Measurements from ENCODE around the gene TNNT3.

The TNNT3 gene

DNA sequence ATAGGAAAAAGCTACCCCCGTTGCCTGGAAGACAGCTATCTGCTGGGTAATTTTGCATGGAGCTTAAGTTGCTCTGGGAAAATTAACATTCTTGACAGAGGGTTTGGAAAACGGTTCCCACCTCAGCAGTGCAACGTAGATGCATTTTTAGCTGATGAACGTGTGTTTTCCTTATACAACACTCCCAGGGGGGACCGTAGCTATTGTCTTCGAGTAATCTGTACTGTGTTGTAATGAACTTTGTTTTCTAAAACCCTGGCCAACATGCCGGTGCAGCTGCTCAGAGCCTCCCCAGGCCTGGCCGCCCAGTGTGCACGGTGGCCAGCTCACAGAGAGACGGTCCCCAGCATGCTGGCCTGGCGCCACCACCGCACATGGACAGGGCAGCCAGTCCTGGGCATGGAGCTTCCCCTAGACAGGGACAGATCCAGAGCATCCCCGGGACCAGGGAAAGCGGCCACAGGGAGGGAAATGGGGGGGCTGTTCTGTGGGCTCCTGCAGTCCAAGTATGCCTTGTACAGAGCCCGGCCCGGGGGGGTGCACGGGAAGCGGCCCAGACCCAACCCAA, 2.2 kb downstream of the TNNT3 start:
- no peak for DNase-seq (ENCODE audit: extremely low read depth in 1 of 2, low read depth in 1 of 2)

DNA sequence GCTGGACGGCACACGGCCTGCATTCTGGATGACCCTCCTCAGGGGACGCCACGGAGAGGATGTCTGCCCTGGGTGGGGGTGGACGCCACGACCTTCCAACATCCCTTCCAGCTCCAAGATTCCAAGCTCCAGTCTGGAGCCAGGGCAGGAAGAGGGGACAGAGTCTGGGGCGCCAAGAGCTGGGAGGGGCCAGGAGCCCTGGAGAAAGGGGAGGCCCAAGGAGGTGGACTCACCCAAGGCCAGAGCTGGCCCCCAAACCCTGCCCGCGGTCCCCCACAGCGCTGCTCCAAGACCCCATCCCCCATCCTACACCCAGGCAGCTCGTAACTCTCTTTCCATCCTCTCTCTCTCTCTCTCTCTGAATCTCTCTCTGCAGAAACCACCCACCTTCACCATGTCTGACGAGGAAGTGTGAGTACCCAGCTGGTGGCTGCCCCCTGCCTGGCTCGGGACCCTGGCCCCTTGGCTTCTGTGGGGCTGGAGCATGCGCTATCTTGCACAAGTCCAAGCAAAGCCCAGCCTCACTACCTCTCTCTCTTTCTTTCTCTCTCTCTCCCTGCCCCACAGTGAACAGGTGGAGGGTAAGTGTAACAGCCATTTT, 3.1 kb downstream of the TNNT3 start:
- no peak for DNase-seq (ENCODE audit: extremely low read depth in 1 of 2, low read depth in 1 of 2)

DNA sequence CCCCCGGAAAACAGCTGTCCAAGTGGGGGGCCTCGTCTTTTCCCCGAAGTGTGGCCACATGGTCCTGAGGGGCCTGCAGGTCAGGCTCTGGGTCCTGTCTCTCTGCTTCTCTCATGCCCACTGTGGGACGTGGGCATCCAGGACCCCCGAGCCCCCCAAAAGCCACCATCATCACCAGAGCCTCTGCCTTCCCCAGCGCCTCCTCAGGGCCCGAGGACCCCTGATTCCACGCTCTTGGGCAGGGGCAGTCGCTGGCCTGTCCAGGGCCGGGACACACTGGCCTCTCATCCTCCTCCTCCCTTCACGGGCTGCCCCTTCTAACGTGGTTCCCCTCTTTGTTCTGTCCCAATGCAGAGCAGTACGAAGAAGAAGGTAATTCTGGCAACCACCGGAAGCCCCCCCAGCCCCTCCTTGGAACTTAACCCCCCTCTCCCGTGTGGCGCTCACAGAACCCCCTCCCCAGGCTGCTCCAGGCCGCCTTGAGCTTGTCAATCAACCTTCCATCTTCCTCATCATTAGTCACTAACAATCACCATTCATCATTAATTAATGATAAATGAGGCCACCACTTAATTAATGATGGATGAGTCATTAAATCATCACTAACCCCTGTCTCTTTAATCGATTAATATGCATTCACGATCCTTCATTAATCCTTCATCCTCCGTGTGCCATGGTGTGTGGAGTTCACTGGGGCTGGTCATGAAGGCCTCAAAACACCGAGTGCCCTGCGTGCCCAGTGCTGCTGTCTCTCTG, 3.9 kb downstream of the TNNT3 start:
- DNase-seq (ENCODE audit: extremely low read depth in 1 of 2, low read depth in 1 of 2): no peak

DNA sequence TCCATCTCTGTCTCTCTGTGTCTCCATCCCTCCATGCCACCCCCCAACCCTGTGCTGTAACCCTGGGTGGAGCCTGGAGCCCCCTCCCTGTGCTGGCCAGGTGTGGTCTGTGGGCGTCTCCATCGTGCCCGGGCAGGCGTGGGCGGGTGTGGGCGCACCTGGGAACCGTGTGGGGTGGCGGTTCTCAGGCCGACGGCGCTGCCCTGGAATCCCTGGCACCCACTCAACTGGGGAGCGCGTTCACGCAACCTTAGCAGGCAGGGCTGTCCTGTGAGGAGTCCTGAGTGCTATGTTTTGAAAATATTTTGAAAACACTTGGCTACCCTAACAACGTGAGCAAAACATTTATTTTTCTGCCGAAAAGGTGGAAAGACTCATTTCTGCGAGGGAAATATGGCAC, 4.7 kb downstream of the TNNT3 start:
- no peak for DNase-seq (ENCODE audit: extremely low read depth in 1 of 2, low read depth in 1 of 2)

DNA sequence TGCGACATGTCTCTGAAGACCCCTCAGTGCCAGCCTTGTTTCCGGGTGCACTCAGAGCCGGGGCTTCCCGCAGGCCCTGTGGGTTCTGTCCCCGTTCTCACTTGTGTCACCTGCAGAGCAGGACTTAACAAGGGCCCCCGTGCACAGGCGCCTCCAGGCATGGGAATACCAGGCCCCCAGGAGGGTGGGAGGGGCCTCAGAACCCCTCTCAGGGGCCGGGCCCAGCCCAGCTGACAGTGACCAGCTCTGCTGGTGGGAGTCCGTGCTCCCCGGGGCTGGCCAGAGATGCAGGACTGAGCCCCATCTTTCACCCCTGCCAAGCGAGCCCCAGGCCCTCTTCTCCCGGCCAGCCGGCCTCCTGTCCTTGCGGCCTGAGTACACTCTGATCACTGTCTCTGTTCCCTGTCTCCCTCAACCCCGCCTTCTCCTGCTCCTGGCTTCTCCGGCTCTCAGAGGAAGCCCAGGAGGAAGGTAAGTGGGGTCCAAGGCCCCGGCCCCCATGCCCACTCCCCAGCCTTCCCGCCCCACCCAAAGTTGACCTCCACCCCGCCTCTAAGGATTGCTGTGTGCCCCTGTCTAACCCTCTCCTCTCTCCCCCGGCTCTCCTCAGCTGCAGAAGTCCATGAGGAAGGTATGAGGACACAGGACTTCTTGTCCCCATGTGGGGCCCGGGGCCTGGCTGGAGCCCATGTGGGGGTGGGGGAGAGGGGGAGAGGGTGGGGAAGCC, 5.3 kb downstream of the TNNT3 start:
- no peak for DNase-seq (ENCODE audit: extremely low read depth in 1 of 2, low read depth in 1 of 2)

DNA sequence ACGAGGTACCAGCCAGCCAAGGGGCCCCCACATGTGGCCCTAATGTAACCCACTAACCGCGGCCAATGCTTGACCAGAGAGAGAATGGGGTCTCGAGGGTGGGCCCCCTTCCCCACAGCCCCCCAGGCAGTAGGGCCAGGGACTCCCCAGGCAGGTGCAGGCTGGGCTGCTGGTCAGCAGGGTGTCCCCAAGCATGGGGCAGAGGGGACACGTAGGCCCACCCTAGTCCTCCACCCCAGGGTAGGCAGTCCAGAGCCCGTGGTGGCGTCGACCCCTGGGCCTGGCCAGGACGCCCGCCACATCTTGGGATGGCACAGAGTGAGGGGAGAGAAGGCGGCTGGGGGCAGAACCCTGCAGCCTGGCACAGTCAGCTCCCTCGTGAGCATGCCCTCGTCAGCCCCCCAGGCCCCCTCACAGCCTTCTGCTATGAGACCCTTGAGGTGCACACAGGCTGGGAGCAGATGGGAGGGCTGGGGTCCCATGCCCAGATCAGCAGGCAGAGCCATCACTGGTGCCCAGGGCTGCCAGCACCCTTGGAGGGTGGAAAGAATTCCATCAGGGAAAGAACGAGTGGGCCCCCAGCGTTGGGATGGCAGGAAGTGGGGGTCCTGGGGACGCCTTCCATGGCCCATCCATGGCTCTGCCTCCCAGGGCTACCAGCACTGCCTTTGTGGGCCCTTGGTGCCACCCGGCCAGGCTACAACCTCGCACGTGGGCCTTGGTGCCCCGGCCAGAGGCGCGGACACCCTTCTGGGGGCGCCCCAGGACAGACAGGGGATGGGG, 6.1 kb downstream of the TNNT3 start:
- no peak for DNase-seq (ENCODE audit: extremely low read depth in 1 of 2, low read depth in 1 of 2)

DNA sequence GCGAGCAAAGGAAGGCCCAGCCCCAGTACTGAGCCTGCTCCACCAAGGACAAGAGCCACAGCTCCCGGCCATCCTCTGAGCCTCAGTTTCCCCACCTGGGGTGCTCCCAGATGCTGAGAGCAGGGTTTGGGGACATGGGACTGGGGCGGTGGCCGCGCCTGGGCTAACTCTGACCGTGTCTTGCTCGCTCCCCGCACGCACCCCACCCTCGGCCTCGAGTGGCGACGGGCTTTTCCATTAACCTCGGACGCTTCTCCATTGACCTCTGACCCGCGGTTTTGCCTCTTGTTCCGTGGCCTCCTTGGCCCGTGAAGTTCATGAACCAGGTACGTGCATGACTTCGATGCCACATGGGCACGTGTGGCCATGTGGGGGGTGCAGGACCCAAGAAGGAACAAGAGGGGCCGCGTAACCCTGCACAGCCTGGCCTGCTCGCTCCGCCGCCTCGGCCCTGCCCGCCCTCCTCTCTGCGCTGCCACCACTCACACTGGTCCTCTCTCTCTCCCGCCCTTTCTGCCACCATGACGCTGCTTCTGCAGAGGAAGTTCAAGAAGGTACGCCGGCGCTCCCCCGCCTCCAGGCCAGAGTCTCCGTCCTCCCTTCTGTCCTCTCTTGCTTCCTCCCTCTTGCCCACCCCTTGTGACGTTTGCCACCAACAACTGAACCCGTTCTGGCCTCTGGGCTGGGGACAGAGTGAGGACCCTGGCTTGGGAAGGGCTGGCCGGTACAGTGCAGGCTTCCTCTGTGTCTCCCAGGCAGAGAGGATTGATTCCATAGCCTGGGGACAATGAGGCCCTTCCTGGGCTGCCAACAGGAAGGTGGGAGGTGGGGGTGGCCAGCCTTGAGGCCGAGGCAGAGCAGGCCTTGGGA, 6.9 kb downstream of the TNNT3 start:
- no peak for DNase-seq (ENCODE audit: extremely low read depth in 1 of 2, low read depth in 1 of 2)

DNA sequence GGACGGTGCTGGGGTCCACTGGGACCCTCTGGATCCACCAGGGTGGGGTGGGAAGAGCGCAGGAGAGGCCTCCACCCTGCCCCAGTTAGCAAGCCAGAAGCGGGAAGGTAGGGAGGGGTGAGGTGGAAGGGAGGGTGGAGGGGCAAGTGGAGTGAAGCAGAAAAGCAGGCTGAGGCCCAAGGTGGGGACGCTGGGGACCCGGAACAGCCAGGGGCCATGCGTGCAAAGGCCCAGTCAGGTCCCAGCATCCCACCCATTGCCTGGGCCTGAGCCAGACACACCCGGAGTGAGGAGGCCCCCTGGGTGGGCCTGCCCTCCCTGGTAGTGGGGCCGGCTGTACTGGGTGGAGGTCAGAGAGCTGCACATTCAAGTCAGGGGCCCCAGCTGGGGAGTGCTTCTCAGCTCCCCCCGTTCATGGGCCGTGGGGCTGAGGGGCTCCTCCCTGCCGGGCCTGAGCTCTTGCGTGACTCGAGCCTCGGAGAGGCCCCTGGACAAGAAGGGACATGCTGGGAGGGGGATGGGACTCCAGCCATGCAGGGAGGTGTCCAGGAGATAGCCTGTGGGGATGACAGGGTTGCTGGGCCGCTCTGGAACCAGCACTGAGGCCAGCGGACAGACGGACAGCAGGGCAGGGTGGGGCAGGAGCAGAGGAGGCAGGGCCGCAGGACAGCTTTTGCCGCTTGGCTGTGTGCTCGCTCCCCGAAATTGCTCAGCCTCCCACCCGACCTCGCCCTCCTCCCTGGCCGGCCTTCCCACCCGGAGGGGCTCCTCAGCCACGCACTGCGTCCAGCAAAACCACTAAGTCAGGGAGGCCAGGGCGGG, 7.7 kb downstream of the TNNT3 start:
- no peak for DNase-seq (ENCODE audit: extremely low read depth in 1 of 2, low read depth in 1 of 2)

DNA sequence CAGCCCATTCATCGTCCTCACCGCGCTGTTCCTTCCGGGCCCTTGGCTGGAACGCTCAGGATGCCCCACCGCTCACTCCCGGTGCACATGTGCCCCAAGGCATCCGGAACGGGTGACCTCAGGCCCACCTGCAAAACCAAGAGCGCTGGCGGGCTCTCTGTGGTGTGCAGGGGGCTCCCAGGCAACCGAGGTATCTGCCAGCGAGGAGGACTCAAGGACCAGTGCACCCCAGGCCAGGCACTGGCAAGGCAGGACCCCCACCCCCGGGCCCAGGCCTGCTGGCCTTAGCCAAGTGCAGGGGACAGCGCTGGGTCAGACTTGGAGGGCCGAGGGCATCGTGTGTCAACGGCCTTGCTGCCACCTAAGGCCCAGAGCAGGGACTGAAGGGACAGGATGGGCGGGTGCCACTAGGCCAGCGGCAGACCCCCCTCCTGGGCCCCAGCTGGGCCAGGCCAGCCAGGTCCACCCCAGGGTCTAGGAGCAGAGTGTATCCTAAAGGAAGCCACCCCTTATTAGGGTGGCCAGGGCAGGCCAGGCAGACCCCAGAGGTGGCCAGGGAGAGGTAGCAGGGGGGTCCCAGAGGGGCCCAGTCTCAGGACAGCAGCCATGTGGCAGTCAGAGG, 8.5 kb downstream of the TNNT3 start:
- DNase-seq (ENCODE audit: extremely low read depth in 1 of 2, low read depth in 1 of 2): no peak

DNA sequence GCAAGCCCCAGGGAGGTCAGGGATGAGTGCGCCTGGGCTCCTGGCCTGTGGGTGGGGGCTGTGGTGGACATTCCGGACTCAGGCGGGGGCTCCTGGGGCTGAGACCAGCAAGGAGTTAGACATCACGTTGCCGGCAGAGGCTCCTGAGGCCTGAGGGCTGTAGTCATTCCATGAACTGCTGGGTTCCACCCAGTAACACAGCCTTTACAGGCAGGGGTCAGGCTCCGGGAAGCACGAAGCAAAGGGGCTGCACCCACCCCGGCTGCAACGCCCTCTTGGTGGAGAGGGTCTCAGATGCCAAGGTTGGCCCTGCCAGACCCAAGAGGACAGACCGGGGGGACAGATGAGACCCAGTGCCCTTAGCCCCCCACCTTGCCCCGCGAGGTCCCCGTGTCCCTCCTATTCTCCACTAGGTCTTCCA, 9.0 kb downstream of the TNNT3 start:
- no peak for DNase-seq (ENCODE audit: extremely low read depth in 1 of 2, low read depth in 1 of 2)

DNA sequence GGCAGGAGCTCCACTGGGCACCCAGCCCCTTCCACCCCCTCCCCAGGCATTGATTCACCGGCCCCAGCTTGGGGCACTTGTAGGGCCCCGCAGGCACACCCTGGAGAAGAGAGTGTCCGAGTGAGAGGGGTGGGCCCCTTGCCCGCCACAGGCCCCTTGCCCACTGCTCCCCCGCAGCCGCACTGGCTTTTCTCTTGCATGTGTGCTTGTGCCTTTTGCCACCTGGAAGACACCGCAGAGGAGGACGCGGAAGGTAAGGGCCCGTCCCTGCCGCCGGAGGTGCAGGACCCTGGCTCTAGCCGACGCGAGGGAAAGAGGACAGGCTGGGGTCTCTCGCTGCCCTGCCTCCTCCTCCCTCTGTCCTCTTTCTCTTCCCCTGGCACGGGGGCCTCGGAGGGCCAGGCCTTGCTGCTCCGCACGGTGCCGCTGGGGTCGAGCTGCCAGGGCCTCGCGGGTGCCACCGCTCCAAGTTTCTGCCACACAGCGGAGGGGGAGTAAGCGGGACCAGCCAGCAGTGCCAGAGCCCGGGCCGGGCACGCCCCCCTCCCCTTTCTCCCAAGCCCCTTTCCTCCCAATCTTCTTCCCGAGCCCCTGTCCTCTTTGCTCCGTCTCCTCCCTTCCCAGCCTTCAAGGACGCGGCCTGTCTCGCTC, 9.5 kb downstream of the TNNT3 start:
- no peak for DNase-seq (ENCODE audit: extremely low read depth in 1 of 2, low read depth in 1 of 2)

DNA sequence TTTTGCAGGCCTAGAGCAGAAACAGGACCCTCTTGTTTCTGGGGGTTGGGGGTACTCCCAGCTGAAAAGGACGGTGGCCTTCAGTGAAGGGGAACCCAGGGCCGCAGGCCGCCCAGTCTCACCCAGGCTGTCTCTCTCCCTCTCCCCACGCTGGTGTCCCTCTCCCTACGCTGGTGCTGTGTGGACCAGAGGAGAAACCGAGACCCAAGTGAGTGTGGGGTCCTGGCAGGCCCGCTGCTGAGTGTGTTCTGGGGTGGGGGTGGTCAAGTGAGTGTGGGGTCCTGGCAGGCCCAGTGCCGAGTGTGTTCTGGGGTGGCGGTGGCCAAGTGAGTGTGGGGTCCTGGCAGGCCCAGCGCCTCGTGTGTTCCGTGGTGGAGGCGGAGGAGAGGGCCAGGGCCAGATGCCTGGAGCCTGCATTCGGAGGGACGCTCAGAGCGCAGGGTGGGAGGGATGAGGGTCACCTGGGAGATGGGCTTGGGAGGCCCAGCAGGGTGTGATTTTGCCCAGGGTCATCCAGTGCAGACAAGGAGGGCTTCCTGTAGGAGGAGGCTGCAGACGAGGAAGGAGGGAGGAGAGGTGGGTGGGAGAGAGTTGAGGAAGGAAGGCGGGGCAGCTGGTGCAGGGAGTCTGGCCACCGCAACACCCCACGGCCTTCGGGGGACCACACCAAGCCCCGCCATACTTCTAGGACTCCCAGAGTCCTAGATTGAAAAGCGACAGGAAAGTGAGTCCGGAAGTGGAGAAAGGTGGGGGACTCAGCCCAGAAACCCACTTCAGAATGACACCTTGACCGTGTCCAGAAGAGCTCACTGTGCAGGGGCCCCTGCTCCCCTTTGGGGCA, 10.3 kb downstream of the TNNT3 start:
- no peak for DNase-seq (ENCODE audit: extremely low read depth in 1 of 2, low read depth in 1 of 2)

DNA sequence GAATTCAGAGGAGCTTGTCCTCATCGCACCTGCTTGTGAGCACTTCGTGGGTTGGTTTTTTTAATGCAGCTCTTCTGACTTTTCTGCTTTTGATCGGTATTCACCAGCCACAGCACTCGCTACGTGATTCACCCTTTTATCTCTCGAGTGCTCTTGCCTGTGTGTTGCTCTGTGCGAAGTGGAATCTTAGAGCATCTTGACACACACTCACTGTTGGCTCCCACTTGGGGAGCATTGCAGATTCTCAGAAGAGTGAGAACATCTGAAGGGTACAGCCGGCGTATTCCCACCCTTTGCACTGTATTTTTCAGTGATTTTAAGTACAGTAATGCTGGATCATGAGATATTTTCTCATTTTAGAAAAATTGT, 10.9 kb downstream of the TNNT3 start:
- DNase-seq (ENCODE audit: extremely low read depth in 1 of 2, low read depth in 1 of 2): no peak

DNA sequence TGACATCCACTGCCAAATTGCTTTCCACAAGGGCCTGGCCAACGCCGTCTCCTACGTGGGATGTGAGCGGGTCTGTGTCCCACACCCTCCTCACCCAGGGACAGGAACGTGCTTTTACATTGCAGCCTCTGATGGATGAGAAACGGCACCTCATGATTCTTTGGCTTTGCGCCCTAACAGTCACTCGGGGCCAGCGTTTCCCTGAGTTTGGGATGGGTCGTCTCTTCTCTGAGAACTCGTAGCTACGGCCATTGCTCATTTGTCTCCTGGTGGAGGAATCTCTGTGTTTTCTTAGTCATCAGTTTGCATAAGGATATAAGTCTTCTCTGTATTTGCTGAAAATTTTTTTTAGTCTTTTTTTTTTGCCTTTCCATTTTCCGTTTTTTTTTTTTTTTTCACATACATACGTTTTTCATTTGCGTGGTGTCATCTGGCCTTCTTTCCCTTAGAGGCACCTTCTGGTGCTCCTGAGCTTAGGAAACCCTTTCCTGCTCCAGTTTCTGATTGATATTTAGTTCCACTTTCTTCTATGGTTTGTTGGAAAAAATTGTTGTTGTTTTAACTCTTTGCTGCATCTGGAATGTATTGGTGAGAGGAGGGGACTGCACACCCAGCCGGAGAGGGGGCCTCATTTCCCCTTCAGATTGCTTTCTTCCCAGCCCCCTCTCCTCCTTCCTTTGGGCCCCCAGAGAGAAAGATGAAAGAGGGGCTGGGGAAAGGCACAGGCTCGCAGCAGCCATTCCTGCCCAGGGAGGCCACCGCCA, 12.0 kb downstream of the TNNT3 start:
- no peak for DNase-seq (ENCODE audit: extremely low read depth in 1 of 2, low read depth in 1 of 2)

DNA sequence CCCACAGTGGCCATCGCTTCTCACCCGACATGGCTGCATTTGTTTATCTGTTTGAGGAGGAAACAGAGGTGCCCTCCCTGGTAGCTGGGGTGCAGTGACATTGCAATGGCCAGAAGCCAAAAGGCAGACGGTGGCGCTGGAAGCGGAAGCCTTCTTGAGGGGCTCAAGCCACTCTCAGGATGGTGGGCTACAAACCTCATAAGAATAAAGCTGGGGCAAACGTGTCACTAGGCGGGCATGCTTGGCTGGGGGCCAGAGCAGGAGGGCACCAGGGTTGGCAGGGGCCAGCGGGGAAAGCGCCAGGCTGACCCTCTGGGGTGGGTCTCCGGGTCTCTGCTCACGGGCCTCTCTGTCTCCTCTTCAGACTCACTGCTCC, 12.6 kb downstream of the TNNT3 start:
- no peak for DNase-seq (ENCODE audit: extremely low read depth in 1 of 2, low read depth in 1 of 2)

DNA sequence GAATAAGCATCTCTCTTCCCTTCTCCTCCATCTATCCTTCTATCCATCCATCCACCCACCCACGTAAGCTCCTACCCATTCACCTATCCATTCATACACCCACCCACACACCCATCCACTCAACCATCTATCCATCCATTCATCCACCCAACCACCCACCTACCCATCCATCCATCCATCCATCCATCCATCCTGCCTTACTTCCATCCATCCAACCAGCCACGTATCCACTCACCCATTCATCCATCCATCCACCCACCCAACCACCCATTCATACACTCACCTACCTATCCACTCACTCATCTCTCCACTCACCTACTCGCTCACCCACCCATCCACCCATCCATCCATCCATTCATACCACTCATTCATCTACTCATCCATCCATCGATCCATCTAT, 13.2 kb downstream of the TNNT3 start:
- DNase-seq (ENCODE audit: extremely low read depth in 1 of 2, low read depth in 1 of 2): no peak
